ENCODE measurements around the gene ECI1.
"Not testable (repeated sequence)": the region's sequence is repeated elsewhere in the genome, so short reads cannot be mapped to it uniquely, and the experiment has no call there.

ECI1 gene

GRCh38 chr16:2252806-2253148 is 1.4 kb upstream of the ECI1 start:
- DNase-seq (ENCODE audit: low spot score) = no peak

GRCh38 chr16:2250652-2251295 is 613 bp downstream of the ECI1 start:
- peak; percentile 15 for DNase-seq (ENCODE audit: low spot score)

GRCh38 chr16:2246301-2246885 is 5.0 kb downstream of the ECI1 start:
- no peak for DNase-seq (ENCODE audit: low spot score)

GRCh38 chr16:2244926-2245795 is 6.2 kb downstream of the ECI1 start:
- no peak for DNase-seq (ENCODE audit: low spot score)

GRCh38 chr16:2244301-2244700 is 7.1 kb downstream of the ECI1 start:
- no peak for DNase-seq (ENCODE audit: low spot score)

- DNase-seq (ENCODE audit: low spot score) = no peak
Measured at GRCh38 chr16:2243781-2244180, 7.6 kb downstream of the ECI1 start.

- DNase-seq (ENCODE audit: low spot score) = no peak
Measured at GRCh38 chr16:2243031-2243528, 8.3 kb downstream of the ECI1 start.

GRCh38 chr16:2242598-2242997 is 8.8 kb downstream of the ECI1 start:
- DNase-seq (ENCODE audit: low spot score) = no peak

GRCh38 chr16:2240331-2240730 is 11.1 kb downstream of the ECI1 start:
- DNase-seq (ENCODE audit: low spot score) = not testable (repeated sequence)

- DNase-seq (ENCODE audit: low spot score) = no peak
Measured at GRCh38 chr16:2238838-2239675, 12.3 kb downstream of the ECI1 start.

GRCh38 chr16:2238150-2238837 is 13.1 kb downstream of the ECI1 start:
- DNase-seq (ENCODE audit: low spot score) = no peak

GRCh38 chr16:2237493-2238149 is 13.8 kb downstream of the ECI1 start:
- DNase-seq (ENCODE audit: low spot score) = no peak

- no peak for DNase-seq (ENCODE audit: low spot score)
Measured at GRCh38 chr16:2237102-2237482, 14.3 kb downstream of the ECI1 start.

GRCh38 chr16:2236337-2237101 is 14.9 kb downstream of the ECI1 start, which contains the start of gene DNASE1L2:
DNASE1L2 (plus strand) TSS chr16:2236444; CDS start chr16:2236817, 373 bp downstream.
- no peak for DNase-seq (ENCODE audit: low spot score)

- DNase-seq (ENCODE audit: low spot score) = no peak
Measured at GRCh38 chr16:2235695-2236336, 15.6 kb downstream of the ECI1 start.

- DNase-seq (ENCODE audit: low spot score) = no peak
Measured at GRCh38 chr16:2235234-2235651, 16.1 kb downstream of the ECI1 start.

- DNase-seq (ENCODE audit: low spot score) = no peak
Measured at GRCh38 chr16:2234813-2235170, 16.6 kb downstream of the ECI1 start.

GRCh38 chr16:2233872-2234812 is 17.2 kb downstream of the ECI1 start:
- no peak for DNase-seq (ENCODE audit: low spot score)
